Dermis microvascular lymphatic vessel endothelial cell (primary cell): ENCODE results near the gene ENTPD8. TPM values are rescaled to one million over a fixed set of nuclear protein-coding genes. Genes with fewer than 3 reads are reported as not detected.

Experiments used
- DNase-seq, 2 donors: peaks; one replicate each; pipeline versions ENCODE4 v3.0.0 to v3.0.0-alpha.2; 2010; ENCODE audit warnings: low read depth in 2 of 2
- total RNA-seq: library from RNA; depleted of rRNA; stranded (reverse); fragments of >200 nt; gene quantifications from 2 replicates; pipeline ENCODE4 v1.2.1, GENCODE V29; 2014

Gene ENTPD8, protein sequence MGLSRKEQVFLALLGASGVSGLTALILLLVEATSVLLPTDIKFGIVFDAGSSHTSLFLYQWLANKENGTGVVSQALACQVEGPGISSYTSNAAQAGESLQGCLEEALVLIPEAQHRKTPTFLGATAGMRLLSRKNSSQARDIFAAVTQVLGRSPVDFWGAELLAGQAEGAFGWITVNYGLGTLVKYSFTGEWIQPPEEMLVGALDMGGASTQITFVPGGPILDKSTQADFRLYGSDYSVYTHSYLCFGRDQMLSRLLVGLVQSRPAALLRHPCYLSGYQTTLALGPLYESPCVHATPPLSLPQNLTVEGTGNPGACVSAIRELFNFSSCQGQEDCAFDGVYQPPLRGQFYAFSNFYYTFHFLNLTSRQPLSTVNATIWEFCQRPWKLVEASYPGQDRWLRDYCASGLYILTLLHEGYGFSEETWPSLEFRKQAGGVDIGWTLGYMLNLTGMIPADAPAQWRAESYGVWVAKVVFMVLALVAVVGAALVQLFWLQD
- 0.25 and 0.26 TPM in 2 replicates for total RNA-seq

DNA sequence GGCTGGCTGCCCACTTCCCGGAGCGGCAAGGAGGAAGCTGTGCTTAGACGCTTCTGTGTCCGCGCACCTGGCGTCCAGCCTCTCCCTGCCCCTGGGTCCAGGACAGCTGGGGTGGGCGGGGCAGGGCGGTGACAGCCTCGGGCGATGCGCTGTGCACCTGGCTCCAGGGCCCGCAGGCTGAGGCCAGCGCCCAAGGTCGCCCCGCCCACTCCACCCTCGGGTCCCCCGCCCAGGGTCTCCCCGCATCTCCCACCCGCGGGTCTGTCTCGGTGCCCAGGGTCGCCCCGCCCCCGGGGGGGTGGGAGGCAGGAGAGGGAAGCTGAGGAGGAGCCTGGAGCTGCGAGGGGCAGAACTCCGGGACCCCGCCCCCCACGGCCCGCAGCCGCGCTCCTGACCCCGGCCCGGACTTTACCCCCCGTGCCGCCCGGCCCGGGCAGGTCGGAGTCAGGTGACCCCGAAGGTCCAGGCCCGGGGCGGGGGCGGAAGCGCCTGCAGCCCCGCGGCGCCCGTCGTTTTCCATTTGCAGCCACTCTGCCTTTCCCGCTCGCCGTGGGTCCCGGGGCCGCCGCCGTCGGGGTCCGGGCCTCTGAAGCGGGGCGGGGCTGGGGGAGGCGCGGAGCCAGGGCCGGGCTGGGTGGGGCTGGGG, at the start of gene ENTPD8:
Gene ENTPD8, minus strand, starts transcription at position 69 of the 646 bp plus-strand sequence. CDS start 3,072 bp downstream, outside the sequence.
- no peak for DNase-seq

DNA sequence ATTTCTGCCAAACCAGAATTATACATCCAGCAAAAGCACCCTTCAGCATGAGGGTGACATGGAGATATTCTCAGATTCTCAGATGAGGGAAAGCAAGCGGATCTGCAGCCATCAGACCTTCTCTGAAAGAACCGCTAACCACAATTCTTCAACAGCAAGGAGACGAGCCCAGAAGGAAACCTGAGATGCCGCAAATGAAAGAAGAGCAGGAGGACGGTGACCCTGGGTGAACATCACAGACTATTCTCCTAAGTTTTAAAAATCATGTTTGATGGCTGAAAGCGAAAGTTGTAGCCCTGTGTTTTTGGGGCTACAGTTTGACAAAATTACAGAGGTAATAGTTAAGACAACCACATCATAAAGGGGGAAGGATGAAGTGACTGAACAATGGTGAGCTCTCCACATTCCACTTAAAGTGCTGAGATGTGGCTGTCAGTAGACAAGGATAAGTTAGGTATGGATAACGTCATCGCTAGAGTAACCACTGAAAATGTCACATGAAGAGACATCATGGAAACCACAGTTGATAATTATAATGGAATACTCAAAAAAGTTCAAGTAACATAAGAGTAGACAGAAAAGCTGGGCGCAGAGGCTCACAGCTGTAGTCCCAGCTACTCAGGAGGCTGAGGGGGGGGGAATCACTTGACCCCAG, 49.5 kb upstream of the ENTPD8 start:
- DNase-seq = no peak

DNA sequence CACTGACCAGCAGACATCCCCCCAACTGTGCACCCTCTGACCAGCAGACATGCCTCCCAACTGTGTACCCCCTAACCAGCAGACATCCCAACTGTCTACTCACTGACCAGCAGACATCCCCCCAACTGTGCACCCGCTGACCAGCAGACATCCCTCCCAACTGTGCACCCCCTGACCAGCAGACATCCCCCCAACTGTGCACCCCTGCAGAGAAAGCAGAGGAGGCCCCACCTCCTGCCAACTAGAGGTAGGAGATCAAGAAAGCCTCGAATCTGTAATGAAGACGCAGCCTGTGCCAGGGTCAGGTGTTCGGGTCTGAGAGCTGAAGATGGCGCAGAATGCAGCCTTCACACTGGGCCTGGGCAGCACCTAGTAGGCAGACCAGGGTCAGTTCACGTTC, 47.7 kb upstream of the ENTPD8 start:
- DNase-seq = no peak

DNA sequence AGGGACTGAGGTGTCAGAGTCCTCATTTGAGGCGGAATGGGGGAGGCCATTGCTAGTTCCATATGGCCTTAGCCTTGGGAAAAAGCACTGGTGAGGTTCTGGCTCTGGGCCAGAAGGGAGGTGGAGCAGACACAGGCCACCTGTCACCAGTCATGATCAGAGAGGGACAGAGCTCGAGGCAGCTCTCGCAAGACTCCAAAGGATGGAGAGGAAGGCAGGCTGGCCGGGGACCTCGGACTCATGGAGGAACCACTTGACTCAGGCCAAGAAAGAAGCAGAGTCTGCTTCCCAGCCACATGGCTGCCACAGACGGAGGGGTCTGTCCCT, 47.1 kb upstream of the ENTPD8 start:
- no peak for DNase-seq

DNA sequence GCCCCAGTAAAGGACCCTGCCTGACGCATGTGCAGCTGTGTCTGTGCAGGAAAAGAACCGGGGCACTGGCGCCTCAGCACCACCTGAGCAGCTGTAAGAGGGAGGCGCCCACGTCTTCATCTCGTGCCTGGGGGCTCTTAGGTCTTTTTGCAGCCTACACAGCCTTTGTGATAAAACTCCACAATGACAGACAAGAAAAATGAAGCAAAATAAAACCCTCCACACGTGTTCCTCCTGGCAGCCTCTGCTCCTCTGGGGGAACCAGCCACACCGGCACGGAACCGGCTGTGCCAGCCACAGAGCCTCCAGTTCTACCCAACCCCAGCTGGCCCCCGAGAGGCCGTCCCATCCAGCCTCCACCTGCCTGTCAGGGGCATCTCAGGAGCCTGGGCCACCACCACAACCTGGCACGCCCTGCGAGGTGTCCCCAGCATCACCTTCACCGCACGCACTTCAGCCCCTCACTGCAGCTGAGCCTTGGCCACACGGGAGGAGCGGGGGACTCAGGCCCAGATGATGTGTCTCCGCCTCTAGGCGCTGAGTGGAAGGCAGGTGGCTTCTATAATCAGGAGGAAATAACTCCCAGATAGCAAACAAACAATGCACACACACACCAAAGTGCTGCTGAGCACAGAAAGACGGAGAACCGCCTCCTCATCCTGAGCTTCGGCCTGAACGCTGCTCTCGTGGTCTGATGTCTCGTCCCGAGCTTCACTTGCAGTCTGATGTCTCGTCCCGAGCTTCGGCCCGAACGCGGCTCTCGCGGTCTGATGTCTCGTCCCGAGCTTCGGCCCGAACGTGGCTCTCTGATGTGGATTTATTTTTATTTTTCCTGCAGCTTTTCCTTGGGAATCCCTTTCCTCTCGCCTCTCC, 46.5 kb upstream of the ENTPD8 start:
- DNase-seq = no peak

DNA sequence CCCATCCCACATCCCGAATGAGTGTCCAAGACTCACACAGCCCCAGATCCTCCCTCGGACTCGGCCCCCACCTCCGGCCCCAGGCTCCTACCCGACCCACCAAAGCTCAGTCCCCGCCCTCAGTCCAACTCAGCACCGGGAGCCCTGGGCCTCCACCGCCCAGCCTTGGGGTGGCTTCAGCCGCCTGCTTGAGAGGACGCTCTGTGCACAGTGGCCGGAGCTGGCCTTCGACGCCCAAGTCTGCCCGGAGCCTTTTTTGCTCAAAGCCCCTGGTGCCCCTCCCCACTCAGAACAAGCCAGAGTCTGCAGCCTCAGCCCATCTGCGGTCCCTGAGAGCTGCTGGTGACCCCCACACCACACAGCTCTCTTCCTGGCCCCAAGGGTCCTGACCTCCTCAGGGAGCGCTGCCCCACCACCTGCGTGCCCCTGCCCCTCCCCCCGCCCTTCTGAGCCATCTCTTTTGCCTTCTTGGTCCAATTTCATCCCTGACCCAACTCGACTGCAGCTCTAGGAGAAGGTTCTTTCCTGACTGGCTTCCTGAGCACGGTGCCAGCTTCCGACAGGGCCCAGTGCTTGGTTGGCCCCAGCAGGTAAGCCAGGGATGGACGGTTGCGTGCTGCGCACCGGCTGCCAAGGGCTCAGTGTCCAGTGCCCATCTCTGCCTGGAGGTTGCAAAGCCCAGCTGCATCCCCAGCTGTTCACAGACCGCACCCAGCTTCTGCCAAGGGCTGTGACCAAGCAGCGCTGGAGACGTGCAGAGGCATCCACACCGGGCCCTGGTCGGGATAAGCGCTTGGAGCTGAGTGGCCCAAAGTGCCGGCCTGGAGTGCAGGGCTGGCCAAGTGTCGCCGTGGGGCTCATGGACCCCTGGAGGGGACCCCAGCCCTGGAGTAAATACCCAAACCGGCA, 45.6 kb upstream of the ENTPD8 start:
- no peak for DNase-seq

DNA sequence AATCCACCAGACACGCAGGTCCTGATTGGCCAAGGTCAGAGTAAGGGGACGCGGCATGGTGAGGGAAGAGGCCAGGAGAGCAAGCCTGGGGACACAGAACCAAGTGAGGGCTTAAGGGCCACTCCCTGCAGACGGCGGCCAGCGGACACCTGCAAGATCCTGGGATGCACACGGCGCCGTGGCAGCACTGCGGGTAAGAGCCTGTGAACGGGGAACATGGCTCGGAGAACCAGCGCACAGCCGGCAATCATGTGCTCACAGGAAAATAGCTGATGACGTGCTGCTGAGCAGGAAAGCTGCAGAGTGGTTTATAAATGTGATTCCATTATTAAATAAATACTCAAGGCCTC, 45.0 kb upstream of the ENTPD8 start:
- DNase-seq = no peak

DNA sequence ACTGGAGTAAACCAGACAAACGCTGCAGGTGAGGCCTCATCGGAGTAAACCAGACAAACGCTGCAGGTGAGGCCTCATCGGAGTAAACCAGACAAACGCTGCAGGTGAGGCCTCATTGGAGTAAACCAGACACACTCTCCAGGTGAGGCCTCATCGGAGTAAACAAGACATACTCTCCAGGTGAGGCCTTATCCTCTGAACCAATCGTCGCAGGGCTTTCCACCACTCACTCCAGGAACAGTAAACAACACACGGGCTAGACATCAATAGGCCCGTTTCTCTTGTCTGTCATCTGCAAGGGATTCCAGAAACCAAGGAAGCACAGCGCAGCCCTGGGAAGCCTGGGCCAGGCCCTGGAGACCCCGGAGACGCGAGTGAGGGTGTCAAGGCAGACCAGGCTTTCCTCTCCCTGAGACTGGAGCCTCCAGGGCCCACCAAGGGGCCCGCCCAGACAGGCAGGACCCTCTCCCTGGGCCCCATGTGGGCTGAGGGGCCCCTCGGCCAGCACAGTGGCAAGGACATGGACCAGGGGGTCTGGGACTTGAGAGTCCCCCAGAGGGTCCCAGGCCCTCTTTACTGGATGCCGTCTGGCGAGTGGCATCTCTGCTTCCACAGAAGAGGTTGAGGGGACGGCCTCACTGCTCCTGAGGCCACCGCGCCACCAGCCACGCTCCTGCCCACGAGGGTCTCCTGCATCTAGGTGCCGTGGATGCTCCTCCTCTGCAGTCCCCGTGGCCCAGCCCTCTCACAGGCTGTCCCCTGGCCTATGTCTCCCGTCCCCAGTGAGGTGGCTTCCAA, 44.4 kb upstream of the ENTPD8 start:
- DNase-seq = no peak

DNA sequence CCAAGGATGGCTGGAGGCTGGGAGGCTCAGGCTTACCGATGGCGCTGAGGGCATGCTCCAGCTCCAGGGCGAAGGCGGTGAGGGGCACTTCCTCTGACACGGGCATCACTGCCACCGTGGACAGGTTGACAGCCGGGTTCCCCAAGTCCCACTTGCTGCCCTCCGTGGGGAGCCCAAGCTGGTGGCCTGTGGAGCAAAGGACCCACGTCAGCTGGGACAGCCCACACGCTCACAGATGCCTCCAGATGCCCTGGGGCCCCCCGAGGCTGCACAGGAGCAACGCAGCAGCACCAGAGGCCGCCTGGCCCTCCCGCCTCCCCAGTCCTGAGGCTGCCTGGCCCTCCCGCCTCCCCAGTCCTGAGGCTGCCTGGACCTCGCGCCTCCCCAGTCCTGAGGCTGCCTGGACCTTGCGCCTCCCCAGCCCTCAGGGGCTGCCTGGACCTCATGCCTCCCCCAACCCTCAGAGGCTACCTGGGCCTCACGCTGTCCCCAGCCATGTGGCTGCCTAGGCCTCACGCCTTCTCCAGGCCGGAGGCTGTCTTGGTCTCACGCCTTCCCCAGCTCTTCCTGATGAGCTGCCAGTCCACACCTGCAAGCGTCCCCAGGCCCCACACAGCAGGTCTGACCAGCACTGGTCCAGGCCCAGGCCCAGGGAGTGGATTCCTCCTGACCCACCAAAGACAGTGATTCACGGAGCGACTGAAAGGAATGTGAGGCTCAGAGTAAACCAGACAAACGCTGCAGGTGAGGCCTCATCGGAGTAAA, 43.6 kb upstream of the ENTPD8 start:
- DNase-seq = no peak

DNA sequence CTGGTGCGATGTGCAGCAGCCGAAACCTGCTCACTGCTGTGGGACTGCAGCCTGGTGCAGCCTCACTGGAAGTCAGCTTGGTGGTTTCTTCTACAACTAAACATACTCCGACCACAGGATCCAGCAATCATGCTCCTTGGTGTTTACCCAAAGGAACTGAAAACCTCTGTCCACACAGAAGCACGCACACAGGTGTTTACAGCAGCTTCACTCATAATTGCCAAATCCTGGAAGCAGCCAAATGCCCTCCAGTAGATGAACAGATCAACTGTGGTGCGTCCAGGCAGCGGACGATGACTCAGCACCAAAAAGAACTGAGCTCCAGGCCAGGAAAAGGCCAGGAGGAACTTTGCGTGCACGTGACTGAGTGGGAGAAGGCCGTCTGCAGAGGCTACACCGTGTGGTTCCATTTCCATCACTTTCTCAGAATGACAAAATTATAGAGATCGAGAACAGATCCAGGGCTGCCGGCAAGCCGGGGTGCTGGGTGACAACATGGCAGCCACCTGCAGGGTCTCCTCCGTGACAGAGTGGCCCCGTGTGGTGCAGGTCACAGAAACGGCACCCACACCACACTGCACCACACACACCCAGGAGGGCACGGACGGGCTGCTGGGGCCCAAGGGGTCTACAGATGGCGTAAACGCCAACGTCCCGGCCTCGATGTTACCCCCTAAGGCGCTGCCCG, 41.1 kb upstream of the ENTPD8 start:
- peak; percentile 47 to 77 for DNase-seq

DNA sequence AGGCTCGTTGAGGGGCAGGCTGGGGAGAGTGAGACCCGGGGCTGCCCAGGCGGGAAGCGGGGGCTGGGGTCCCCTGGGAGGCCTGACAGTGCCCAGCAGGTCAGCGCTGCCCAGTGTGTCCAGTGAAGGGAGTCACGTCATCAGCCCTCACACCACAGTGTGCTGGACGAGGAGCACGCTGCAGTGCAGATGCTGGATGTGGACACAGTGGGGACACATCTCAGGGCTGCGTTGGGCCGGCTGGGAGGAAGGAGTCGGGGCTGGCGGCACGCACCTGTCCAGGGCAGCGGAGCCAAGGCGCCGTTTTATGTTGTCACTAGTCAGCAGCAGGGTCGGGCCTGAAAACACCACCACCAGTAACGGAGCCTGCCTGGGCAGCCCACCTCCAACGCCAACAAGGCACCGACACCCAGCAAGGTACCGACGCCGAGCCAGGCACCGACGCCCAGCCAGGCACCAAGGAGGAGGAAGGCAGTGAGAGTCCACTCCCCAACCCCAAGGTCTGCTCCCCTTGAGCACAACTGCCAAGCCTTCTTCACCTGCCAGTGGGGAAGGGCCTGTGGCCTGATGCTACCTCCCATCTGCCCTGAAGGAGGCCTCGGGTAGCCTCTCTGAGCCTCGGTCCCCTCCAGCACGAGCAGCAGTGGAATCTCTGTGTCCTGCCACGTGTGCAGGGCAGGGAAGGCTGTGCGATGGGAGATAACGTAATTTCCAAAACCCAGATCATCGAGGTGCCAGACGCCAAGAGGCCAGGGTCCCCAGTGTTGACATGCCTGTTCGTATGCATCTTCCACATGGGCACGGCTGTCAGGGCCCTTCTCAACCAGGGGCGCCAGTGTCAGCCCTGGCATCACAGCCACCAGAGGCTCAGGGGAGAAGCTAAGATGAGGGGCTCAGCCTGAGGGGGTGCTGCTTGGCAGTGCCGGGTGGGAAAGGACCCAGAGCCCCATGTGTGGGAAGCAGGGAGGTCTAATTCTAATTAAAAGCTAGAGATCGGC, 39.8 kb upstream of the ENTPD8 start:
- no peak for DNase-seq

DNA sequence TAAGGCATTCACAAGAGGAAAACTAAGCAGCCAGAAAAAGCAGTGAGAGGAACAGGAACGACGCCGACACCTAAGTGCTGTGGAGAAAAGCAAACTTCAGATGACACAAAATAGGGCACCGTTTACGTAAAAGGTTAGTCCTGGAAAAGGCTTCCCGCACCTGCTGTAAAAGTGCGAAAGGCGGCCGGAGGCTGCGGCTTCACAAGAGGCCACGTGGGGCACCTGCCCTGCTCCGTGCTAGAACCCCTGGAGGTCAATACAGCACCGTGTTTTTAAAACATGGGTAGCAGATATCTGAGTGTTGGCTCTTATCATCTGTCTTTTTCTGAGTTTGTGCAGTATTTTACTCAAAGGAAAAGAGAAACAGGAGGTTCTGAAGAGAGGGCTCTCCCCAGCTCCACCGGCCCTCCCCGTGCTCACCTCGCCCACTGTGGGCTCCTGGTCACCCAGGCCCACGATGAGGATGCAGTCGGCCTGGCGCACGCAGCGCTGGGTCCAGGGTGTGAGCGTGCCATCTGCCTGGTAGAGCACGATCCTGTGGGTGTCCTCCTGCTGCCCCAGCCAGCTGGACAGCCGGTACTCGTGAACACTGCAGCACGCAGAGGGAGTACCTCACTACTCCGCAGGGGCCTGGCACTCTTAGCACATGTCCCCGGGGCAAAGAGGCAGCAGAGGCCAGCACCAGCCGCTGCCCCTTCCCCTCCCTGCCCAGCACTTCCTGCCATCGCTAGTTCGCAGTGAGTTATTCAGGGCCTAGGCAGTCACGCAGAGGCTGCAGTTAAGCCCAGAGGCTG, 38.9 kb upstream of the ENTPD8 start:
- no peak for DNase-seq

DNA sequence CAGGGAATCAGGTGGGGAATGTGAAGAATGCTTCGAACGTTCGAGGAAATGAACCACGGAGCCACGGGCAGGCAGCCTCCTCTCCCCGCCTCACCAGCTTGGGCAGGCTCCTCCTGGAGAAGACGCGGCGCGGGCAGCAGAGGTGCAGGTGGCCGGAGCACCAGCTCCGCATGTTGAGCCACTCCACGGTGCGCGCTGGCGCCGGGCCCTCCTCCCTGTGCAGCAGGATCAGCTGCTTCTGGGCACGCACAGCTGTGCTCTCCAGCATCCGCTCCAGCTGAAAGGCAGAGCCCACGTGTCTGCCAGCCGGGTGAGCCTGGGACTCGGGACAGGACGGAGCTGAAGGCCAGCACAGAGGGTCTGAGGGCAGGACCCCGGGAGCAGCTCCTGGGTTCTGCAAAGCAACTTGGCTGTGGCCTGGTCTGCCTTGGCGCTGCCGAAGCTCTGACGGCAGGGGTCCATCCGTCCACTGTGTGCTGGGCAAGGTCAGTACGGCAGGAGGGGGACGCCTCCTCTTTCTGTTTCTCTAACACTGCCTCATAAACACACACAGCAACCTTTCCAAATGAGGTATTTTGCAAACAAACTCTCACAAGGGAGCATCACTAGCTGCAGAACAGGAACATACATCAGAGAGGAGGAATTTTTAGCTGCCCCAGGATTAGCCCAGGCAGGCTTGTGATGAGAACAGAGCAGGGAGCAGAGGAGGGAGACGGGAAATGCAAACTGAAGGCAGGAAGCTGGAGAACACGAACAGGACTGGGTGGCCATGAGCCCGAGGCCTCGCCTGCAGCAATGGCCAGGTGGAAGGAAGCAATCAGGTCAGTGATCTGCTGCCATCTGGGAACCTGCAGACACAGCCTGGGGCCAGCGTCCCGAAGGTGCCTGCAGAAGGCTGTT, 38.1 kb upstream of the ENTPD8 start:
- DNase-seq = peak in 1 of 2 donors; percentile 70

DNA sequence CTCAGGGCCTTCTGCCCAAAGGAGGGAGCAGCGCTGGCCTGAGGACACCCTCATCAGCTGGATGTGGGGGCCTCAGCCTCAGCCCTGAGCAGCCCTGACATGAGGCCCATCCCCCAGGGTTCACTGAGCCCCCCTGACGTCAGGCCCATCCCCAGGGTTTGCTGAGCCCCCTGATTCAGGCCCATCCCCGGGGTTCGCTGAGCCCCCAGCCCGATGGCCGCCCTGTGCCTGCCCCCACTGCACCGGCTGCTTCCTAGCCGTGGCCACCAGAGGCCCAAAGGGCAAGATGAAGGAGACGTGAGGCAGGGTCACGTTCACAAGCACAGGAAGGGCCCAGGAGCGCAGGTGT, 37.4 kb upstream of the ENTPD8 start:
- no peak for DNase-seq
